ENCODE results near the gene PARP12. TPM values are rescaled to one million over a fixed set of nuclear protein-coding genes. Genes with fewer than 3 reads are reported as not detected.

PARP12 gene
- total RNA-seq, 6 experiments from 2014 or later = 15.7 to 33.1 (median 23.3) TPM

GRCh38 chr7:140067052-140067451, 4.3 kb upstream of the PARP12 start:
- Histone ChIP-seq H3K27ac (no peak overlapping the region), H3K4me1 (no peaks in the 10 kb centered on the region), H3K9me3 (peaks cover 0 to 4% (median 0%) of the 10 kb centered on the region in 4 donors), H3K27me3 (no peaks in the 10 kb centered on the region), H3K4me3 (no peak overlapping the region), H3K36me3 (no peaks in the 10 kb centered on the region)
- 65% methylated on average over 2 of the region's 2 CpGs for WGBS (ENCODE audit: insufficient coverage, low coverage, low lambda C conversion rate, missing lambda C conversion rate)
- DNase-seq (no peak), ATAC-seq (no peak)
- intact Hi-C loops (cut with DNase I) = loop anchor here in 1 of 2 donors (10.0 kb wide), 1 partner anchor 108 kb away; the partner anchor contains the start of gene KDM7A
- TF ChIP-seq POLR2A (IDR thresholded peaks at IDR 0.05) = no peak

GRCh38 chr7:140062118-140062527, 628 bp downstream of the PARP12 start:
- H3K4me1 ChIP-seq = peaks cover 0 to 30% (median 13%) of the 10 kb centered on the region in 4 donors
- H3K27ac ChIP-seq = peak overlapping the region; percentile 80 to 92 (median 83)
- peak overlapping the region; percentile 63 to 80 (median 76) for H3K4me3 ChIP-seq
- H3K27me3 ChIP-seq = no peaks in the 10 kb centered on the region
- WGBS (ENCODE audit: insufficient coverage, low coverage, low lambda C conversion rate, missing lambda C conversion rate) = 0% methylated on average over 8 of the region's 32 CpGs
- DNase-seq = peak in 1 of 3 donors; percentile 52
- no peak for TF ChIP-seq CTCF (IDR thresholded peaks at IDR 0.05)
- TF ChIP-seq POLR2A (IDR thresholded peaks at IDR 0.05) = no peak
- peak in 3 of 4 donors; percentile 4 to 8 (median 7) for ATAC-seq
- intact Hi-C loops (cut with DNase I) = loop anchor here in 1 of 2 donors (10.0 kb wide), 1 partner anchor 113 kb away; the partner anchor contains the start of gene KDM7A
- H3K9me3 ChIP-seq = no peaks in the 10 kb centered on the region
- peaks cover 0 to 2% (median 0%) of the 10 kb centered on the region in 4 donors for H3K36me3 ChIP-seq

GRCh38 chr7:140061607-140061930, 1.2 kb downstream of the PARP12 start:
- H3K9me3 ChIP-seq = no peaks in the 10 kb centered on the region
- peaks cover 0 to 30% (median 13%) of the 10 kb centered on the region in 4 donors for H3K4me1 ChIP-seq
- peaks cover 0 to 3% (median 0%) of the 10 kb centered on the region in 4 donors for H3K36me3 ChIP-seq
- peak overlapping the region; percentile 63 to 80 (median 76) for H3K4me3 ChIP-seq
- intact Hi-C loops (cut with DNase I) = loop anchor here in 1 of 2 donors (10.0 kb wide), 1 partner anchor 113 kb away; the partner anchor contains the start of gene KDM7A
- H3K27ac ChIP-seq = peak overlapping the region; percentile 80 to 92 (median 83)
- no peaks in the 10 kb centered on the region for H3K27me3 ChIP-seq
- WGBS (ENCODE audit: insufficient coverage, low coverage, low lambda C conversion rate, missing lambda C conversion rate) = 92% methylated on average over 2 of the region's 2 CpGs
- DNase-seq (no peak), ATAC-seq (no peak)
- TF ChIP-seq CTCF (IDR thresholded peaks at IDR 0.05) (no peak), POLR2A (IDR thresholded peaks at IDR 0.05) (no peak)

- TF ChIP-seq CTCF (IDR thresholded peaks at IDR 0.05) (no peak), POLR2A (IDR thresholded peaks at IDR 0.05) (no peak)
- Histone ChIP-seq H3K27ac (peak overlapping the region in 2 of 3 donors; percentile 83 to 92), H3K9me3 (no peaks in the 10 kb centered on the region), H3K27me3 (no peaks in the 10 kb centered on the region), H3K36me3 (peaks cover 0 to 7% (median 1%) of the 10 kb centered on the region in 4 donors), H3K4me1 (peaks cover 0 to 30% (median 13%) of the 10 kb centered on the region in 4 donors), H3K4me3 (peak overlapping the region in 2 of 3 donors; percentile 76 to 80)
- intact Hi-C loops (cut with DNase I) = loop anchor here in 1 of 2 donors (10.0 kb wide), 1 partner anchor 114 kb away; the partner anchor contains the start of gene KDM7A
- WGBS (ENCODE audit: insufficient coverage, low coverage, low lambda C conversion rate, missing lambda C conversion rate) = 41% methylated on average over 7 of the region's 11 CpGs
- DNase-seq (peak in 2 of 3 donors; percentile 62 to 71), ATAC-seq (peak; percentile 35 to 43 (median 40))
Observed at GRCh38 chr7:140060788-140061606, 1.8 kb downstream of the PARP12 start.

GRCh38 chr7:140060243-140060630, 2.5 kb downstream of the PARP12 start:
- DNase-seq = no peak
- H3K27ac ChIP-seq = peak overlapping the region in 2 of 3 donors; percentile 26 to 46
- H3K4me3 ChIP-seq = no peak overlapping the region
- H3K9me3 ChIP-seq = no peaks in the 10 kb centered on the region
- intact Hi-C loops (cut with DNase I) = loop anchor here in 1 of 2 donors (10.0 kb wide), 1 partner anchor 115 kb away; the partner anchor contains the start of gene KDM7A
- 82% methylated on average over 2 of the region's 3 CpGs for WGBS (ENCODE audit: insufficient coverage, low coverage, low lambda C conversion rate, missing lambda C conversion rate)
- H3K4me1 ChIP-seq = peaks cover 0 to 30% (median 13%) of the 10 kb centered on the region in 4 donors
- H3K27me3 ChIP-seq = no peaks in the 10 kb centered on the region
- TF ChIP-seq POLR2A (IDR thresholded peaks at IDR 0.05) = no peak
- no peak for ATAC-seq
- peaks cover 0 to 11% (median 1%) of the 10 kb centered on the region in 4 donors for H3K36me3 ChIP-seq

Measured in right lobe of liver (tissue), 6 donors.